ENCODE results near the gene DCP2. TPM values are rescaled to one million over a fixed set of nuclear protein-coding genes. Genes with fewer than 3 reads are reported as not detected.

DCP2 gene
- total and polyA plus RNA-seq, 4 donors: 9.5 to 91.5 (median 29.5) TPM

- ATAC-seq (ENCODE audit: insufficient read depth, low FRiP score) (no peak), DNase-seq (peak in 2 of 3 donors; percentile 75 to 89)
- H3K9me3 ChIP-seq (ENCODE audit: control insufficient read depth in 4 of 4, insufficient read depth in 3 of 4, low read length in 3 of 4): no peaks in the 10 kb centered on the region
- WGBS, 2 donors: 72 to 91% methylated on average over 6 of the region's 6 CpGs
- H3K36me3 ChIP-seq (ENCODE audit: control insufficient read depth in 4 of 4, insufficient read depth in 4 of 4, low read length in 4 of 4): peaks cover 13 to 22% (median 16%) of the 10 kb centered on the region in 4 donors
- H3K4me3 ChIP-seq: no peak overlapping the region
- no peak overlapping the region for H3K9ac ChIP-seq (ENCODE audit: insufficient read depth in 1 of 2, low read length in 2 of 2)
- no peak for TF ChIP-seq CTCF (IDR thresholded peaks at IDR 0.05; ENCODE audit: control extremely low read depth, extremely low read depth)
- no peaks in the 10 kb centered on the region for H3K27me3 ChIP-seq (ENCODE audit: control insufficient read depth in 3 of 3, insufficient read depth in 3 of 3, low read length in 2 of 3)
- no peak overlapping the region for H3K27ac ChIP-seq (ENCODE audit: low read depth in 1 of 2, low read length in 1 of 2)
- H3K4me1 ChIP-seq (ENCODE audit: control insufficient read depth in 5 of 5, insufficient read depth in 5 of 5, low read length in 5 of 5): peaks cover 0 to 18% (median 4%) of the 10 kb centered on the region in 5 donors
Observed at GRCh38 chr5:113024076-113024697, 47.6 kb downstream of the DCP2 start.

- Histone ChIP-seq H3K27ac (ENCODE audit: low read depth in 1 of 2, low read length in 1 of 2) (no peak overlapping the region), H3K4me1 (ENCODE audit: control insufficient read depth in 5 of 5, insufficient read depth in 5 of 5, low read length in 5 of 5) (peaks cover 0 to 18% (median 4%) of the 10 kb centered on the region in 5 donors), H3K9ac (ENCODE audit: insufficient read depth in 1 of 2, low read length in 2 of 2) (no peak overlapping the region), H3K9me3 (ENCODE audit: control insufficient read depth in 4 of 4, insufficient read depth in 3 of 4, low read length in 3 of 4) (no peaks in the 10 kb centered on the region), H3K36me3 (ENCODE audit: control insufficient read depth in 4 of 4, insufficient read depth in 4 of 4, low read length in 4 of 4) (peaks cover 13 to 22% (median 16%) of the 10 kb centered on the region in 4 donors), H3K27me3 (ENCODE audit: control insufficient read depth in 3 of 3, insufficient read depth in 3 of 3, low read length in 2 of 3) (no peaks in the 10 kb centered on the region), H3K4me3 (no peak overlapping the region)
- no peak for DNase-seq
- no peak for TF ChIP-seq CTCF (IDR thresholded peaks at IDR 0.05; ENCODE audit: control extremely low read depth, extremely low read depth)
- ATAC-seq (ENCODE audit: insufficient read depth, low FRiP score): no peak
- WGBS, 2 donors: 93 to 94% methylated on average over 4 of the region's 4 CpGs
Observed at GRCh38 chr5:113025596-113025995, 49.0 kb downstream of the DCP2 start.

- no peak overlapping the region for H3K4me3 ChIP-seq
- H3K9me3 ChIP-seq (ENCODE audit: control insufficient read depth in 4 of 4, insufficient read depth in 3 of 4, low read length in 3 of 4): no peaks in the 10 kb centered on the region
- whole genome bisulfite sequencing, 2 donors: 99% methylated on average over 4 of the region's 4 CpGs
- ATAC-seq (ENCODE audit: insufficient read depth, low FRiP score): no peak
- H3K4me1 ChIP-seq (ENCODE audit: control insufficient read depth in 5 of 5, insufficient read depth in 5 of 5, low read length in 5 of 5): peaks cover 0 to 18% (median 4%) of the 10 kb centered on the region in 5 donors
- H3K36me3 ChIP-seq (ENCODE audit: control insufficient read depth in 4 of 4, insufficient read depth in 4 of 4, low read length in 4 of 4): peaks cover 13 to 22% (median 16%) of the 10 kb centered on the region in 4 donors
- no peak for DNase-seq
- TF ChIP-seq CTCF (IDR thresholded peaks at IDR 0.05; ENCODE audit: control extremely low read depth, extremely low read depth): no peak
- H3K9ac ChIP-seq (ENCODE audit: insufficient read depth in 1 of 2, low read length in 2 of 2): no peak overlapping the region
- no peak overlapping the region for H3K27ac ChIP-seq (ENCODE audit: low read depth in 1 of 2, low read length in 1 of 2)
- no peaks in the 10 kb centered on the region for H3K27me3 ChIP-seq (ENCODE audit: control insufficient read depth in 3 of 3, insufficient read depth in 3 of 3, low read length in 2 of 3)
Observed at GRCh38 chr5:113026211-113026610, 49.6 kb downstream of the DCP2 start.

- ATAC-seq (ENCODE audit: insufficient read depth, low FRiP score) (no peak), DNase-seq (no peak)
- WGBS, 2 donors: 89 to 90% methylated on average over 8 of the region's 8 CpGs
- Histone ChIP-seq H3K36me3 (ENCODE audit: control insufficient read depth in 4 of 4, insufficient read depth in 4 of 4, low read length in 4 of 4) (peaks cover 13 to 22% (median 16%) of the 10 kb centered on the region in 4 donors), H3K9ac (ENCODE audit: insufficient read depth in 1 of 2, low read length in 2 of 2) (no peak overlapping the region), H3K4me3 (no peak overlapping the region), H3K9me3 (ENCODE audit: control insufficient read depth in 4 of 4, insufficient read depth in 3 of 4, low read length in 3 of 4) (no peaks in the 10 kb centered on the region), H3K4me1 (ENCODE audit: control insufficient read depth in 5 of 5, insufficient read depth in 5 of 5, low read length in 5 of 5) (peaks cover 0 to 18% (median 9%) of the 10 kb centered on the region in 5 donors), H3K27ac (ENCODE audit: low read depth in 1 of 2, low read length in 1 of 2) (no peak overlapping the region), H3K27me3 (ENCODE audit: control insufficient read depth in 3 of 3, insufficient read depth in 3 of 3, low read length in 2 of 3) (no peaks in the 10 kb centered on the region)
- TF ChIP-seq CTCF (IDR thresholded peaks at IDR 0.05; ENCODE audit: control extremely low read depth, extremely low read depth): no peak
Observed at GRCh38 chr5:113027015-113027414, 50.4 kb downstream of the DCP2 start.

Measured in lung (tissue), 12 donors.